Stimulated activated CD8-positive, alpha-beta memory T cell treated with anti-CD3 and anti-CD28 coated beads, Interleukin-15, amount 100 ng/mL, for 24 hours (primary cell): ENCODE measurements around the gene RAPSN.

Experiments
- DNase-seq: peaks from one replicate; pipeline ENCODE4 v3.0.0-alpha.2; 2020; ENCODE audit warnings: low read depth

The RAPSN gene

DNA sequence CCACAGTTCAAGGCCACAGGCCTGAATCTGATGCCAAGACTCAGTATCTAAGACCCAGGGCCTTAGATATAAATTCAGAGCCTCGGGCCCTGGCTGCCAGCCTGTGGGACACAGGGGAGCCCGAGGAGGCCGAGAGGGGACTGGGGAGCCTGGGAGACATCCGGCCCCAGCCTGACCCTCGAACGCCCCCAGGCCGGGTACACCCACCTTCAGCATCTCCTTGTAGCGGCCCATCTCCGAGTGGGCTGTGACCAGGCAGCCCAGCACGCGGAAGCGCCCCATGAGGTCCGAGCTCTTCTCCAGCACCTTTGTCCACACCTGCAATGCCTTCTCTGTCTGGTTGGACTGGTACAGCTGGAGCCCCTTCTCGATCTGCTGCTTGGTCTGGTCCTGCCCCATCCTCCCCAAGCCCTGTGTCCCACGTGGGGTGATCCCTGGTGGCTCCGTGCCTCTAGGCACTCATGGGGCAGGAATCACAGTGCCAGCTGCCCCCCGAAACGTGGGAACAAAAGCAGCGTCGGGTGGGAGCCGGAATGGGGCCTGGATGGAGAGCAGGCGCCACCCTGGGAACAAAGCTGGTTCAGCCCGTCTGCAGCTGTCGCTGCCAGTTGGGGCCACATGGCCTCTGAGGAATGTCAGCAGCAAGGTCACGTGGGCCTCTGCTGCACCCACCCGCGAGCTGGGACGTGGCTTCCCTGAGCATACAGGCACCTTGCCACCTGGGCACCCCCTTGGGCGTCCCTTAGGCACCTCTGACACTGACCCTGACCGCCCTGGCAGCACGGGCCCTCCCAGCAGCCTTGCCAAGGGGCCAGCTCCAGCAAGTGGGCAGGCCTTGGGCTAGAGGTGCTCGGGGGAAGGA is at the start of gene RAPSN:
Gene RAPSN (minus strand): TSS at position 571 of the 862 bp plus-strand sequence. CDS start 172 bp downstream, at position 399.
- no peak for DNase-seq

DNA sequence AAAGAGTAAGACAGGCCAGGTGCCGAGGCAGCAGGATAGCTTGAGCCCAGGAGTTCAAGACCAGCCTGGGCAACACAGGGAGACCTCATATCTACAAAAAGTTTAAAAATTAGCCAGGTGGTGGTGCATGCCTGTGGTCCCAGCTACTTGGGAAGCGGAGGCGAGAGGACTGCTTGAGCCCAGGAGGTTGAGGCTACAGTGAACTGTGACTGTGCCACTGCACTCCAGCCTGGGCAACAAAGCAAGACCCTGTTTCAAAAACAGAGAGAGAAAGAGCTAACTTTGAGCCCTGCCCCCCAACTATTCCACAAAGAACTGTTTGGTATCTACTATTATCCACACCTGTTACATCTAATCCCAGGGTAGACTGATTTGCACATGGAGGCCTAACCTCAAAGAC is 49.2 kb upstream of the RAPSN start:
- DNase-seq = no peak

DNA sequence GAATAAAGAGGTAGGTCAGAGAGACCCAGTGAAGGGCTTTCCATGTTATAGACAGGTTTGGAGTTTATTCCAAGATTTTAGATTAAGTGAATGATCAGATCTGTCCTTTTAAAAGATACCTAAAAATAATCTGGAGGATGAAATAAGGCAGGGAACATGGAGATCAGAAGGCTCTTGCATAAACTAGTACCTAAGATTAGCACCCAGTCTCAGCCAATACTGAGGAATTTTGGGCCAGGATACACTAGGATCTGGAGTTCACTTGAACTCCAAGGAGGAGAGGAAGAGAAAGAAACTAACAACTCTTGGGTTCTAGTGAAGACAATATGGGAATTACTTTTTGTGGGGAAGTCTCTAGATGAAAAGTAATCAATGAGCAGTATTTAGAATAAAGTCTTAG is 47.9 kb upstream of the RAPSN start:
- no peak for DNase-seq

DNA sequence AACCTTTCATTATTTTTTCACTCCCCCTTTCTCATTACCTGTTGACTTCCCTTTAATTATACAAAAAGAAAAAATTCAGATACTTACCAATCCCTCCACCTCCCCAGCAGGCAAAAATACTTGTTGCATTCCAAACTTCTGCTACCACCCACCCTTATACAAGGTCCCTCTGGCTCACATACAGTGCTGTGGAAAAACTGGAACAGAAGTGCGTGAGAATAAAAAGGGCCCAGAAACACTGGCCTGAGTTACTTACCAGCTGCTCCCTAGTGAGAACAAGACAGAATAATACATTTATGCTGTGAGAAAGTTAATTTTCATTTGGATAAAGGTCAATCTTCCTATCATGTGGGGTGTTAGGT is 46.9 kb upstream of the RAPSN start:
- no peak for DNase-seq

DNA sequence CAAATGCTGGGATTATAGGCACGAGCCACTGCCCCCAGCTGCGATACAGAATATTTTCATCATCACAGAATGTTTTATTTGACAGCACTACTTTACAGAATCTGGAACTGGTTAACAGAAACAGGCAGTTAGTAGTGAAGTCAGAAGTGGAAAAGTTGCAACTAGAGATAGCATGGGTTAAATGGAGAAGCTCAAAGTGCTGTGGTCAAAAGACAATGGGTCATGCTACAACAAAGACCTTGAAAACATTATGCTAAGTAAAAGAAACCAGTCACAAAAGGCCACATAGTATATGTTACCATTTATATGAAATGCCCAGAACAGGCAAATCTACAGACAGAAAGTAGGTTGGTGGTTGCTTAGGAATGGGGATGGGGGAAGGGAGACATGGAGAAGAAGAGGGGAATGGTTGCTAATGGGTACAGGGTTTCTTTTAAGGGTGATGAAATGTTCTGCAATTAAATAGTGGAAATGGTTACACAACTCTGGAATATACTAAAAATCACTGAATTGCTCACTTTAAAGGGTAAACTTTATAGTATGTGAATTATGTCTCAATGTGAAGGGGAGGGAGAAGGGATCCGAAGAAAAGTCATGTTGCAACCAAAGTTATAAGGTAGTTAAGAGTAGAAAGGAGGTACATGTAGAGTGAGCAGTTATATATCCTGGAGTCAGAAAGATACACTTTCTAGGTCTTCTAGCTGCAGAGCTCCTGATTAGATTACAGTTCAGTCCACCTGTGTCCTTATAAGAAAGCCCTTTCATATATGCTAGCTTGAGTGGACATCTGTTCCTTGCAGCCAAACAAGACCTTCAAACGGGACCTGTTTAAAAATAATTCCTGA is 46.3 kb upstream of the RAPSN start:
- no peak for DNase-seq

DNA sequence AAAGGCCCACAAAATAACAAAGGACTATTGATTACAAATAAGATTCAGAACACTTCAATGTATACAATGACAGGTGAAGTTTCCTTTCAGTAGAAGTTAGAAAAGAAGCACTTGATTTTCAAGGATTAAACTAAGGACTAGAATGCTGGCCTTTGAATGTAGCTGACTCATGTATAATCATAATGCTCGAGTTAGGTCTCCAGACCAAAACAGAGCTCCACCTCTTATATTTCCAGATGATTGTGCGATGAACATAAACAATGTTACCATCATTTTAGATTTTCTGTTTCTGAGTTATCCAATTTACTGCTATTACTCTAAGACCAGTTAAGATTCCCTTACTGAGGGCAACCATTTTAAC is 40.4 kb upstream of the RAPSN start:
- no peak for DNase-seq

DNA sequence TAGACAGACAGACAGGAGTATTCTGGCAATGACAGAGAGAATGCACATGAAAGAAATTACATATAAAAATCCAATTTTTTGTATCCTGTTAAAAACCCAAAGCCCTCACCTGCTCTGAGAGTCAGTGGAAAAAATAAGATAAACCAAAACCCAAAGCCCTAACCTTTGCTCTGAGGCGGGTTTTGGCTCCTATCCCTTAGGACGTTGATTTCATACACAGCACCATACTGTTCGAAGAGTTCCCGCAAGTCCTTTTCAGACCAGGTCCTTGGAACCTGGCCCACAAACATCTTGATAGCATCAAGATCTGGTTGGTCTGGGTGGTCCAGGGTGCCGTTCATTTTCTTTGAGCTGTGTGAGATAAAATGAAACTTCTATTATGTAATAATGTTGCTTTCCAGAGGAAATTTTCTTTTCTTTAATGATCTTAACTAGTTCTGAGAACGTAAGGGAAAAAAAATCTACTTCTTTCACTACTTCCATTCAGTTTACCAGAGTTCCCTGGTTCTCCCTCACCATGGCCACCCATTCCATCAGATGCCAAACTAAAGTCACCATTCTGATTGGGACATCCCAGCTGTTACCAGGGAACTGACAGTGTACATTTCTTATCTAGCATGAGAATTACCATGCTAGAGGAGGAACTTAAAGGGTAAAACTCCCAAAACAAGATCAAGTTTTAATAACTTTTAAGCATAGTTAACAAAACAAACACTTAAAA is 39.9 kb upstream of the RAPSN start:
- no peak for DNase-seq

DNA sequence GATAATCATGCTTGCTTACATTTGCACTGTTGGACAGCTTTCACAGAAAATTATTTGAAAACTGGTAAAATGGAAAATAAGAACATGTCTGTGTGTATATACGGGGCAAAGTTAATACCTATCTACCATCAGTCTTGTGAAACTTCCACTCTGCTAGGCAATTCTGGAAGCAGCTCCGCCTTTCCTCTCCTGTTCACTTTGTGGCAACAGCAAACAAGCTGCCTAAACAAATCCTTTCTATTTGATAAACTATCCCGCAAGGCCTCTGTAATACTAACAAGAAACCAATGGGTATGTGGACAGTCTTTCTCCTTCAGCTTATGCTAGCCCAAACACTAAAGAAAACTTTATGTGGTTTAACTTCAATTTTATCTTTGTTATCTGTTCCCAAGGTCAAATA is 39.2 kb upstream of the RAPSN start:
- no peak for DNase-seq

DNA sequence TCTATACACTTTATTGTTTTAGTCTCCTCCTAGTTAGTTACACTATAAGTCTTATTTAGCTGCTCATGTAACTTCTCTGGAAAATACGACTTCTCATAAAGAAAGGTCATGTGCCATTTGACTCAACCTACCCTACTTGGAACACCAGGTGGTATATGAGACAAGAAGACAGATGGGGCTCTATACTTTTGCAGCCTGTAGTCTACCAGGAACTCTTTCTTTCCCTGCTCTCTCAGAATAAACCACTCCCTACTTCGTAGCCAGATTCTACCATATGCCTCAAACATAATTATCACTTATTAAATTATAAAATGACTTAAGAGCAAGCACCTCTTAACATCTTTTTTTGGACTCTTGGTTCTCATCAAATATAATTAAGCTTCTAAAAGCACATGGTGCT is 38.5 kb upstream of the RAPSN start:
- no peak for DNase-seq

DNA sequence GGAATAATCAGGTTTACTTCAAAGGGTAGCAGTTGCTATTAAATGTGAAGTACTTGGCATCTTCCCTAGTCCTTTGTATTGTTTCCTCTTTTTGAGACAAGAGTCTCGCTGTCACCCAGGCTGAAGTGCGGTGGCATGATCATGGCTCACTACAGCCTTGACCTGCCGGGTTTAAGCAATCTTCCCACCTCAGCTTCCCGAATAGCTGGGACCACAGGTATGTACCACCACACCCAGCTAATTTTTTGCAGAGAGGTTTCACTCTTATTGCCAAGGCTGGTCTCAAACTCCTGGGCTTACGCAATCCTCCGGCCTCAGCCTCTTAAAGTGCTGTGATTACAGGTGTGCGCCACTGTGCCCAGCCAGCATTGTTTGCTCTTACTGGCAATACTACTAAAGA is 36.2 kb upstream of the RAPSN start:
- DNase-seq = no peak

DNA sequence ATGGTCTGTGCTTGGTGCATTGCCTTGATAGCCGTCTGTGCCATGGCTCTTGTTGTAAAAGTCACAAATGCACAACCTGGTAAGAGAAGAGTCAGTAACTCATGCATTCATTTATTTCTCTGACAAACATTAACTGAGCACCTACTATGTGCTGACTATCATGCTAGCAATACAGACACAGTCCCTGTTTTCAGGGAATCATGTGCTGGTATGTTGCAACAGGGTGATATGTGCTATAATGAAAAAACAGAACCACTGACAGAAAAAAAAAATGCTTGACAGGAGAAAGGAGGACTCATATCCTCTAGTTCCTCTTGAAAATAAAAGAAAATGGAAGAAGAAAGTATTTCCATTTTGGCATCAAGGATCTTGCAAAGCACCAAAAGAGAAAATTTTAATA is 34.5 kb upstream of the RAPSN start:
- DNase-seq = no peak

DNA sequence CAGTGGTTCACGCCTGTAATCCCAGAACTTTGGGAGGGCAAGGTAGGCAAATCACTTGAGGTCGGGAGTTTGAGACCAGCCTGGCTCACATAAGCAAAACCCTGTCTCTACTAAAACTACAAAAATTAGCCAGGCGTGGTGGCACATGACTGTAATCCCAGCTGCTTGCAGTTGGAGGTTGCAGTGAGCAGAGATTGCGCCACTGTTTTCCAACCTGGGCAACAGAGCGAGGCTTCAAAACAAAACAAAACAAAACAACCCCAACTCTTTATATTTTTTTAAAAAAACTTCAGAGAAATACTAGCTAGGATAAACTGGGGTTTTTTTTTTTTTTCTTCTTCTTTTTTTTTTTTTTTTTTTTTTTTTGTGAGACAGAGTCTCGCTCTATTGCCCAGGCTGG is 31.8 kb upstream of the RAPSN start:
- DNase-seq = no peak

DNA sequence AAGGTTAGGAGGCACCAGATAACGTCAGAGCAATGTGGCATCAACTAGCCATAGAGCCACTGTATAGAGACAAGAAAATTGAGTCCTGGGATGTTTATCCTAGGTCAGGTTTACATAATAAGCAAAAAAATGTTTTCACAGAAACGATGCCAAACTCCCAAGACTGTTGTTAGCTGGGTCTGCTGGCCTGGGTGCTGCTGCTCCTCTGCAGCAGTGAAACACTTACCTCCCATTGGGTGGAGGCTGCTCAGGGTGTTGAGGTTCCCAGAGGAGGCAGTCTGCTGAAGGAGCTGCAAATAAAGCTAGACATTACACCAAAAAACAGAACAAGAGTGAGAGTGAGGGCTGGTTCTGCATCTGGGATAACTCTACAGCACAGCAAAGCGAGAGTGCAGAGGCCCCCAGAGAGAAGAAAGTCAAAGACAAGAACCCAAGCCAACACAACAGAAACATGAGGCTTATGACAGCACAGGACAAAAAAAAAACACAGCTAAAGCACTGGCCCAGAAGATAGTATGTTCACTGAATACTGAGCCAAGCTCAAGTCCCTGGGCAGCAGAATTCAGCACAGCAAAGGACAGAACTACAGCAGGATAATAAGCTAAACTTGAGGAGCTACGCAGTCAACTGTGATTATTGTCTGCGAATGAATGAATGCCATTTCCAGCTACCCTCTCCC is 29.9 kb upstream of the RAPSN start:
- no peak for DNase-seq

DNA sequence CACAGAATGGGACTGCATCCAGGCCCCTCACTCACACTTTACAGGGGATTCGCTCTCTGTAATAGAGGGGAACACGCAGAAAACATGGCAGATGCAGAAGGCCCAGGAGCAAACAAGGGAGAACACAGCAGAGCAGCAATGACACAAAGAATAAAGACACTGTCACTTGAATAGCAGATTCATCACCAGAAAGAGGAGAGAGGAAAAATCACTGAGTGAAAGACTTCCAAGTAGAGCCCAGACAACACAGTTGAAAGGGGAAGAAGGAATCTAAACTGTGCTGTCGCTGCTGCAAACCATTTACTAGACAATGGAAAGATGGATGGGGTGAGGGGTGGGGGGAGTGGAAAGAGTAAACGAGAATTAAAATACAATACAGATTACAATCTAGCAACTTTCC is 28.8 kb upstream of the RAPSN start:
- DNase-seq = no peak

DNA sequence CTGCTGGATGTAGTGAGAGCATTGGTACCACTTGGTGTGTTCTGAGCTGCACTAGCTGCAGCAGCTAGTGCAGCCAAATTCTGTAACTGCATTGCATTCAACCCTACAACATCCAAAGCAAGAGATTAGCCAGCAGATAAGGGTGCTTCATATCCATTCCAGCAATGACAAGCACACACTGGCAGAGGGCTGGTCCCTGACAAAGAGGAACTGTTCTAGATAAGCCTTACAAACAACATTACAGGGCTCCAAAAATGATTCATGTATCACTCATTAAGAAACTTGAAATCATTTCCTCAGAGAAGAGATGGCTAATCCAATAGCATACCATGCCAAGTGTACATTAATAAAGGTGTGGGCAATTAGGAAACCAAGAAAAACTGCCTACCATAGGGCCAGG is 28.4 kb upstream of the RAPSN start:
- DNase-seq = no peak

DNA sequence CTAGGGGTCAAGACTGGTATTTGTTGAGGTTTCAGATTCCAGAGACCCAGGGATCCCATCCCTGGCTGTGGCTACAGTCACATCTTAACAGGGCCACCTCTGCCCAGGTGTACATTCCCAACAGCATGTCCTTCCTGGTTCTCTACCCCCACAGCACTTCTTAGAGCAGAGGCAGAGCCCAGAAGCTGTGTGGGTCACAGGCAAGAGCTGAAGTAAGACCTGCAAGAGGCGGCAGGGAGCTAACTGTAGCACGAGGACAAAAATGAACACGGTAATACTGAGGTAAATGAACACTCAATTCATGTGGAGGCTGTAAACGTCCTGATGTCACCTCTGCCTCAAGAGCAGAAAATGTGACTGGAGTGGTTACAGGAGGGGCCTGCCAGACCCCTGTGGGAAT is 21.7 kb upstream of the RAPSN start:
- no peak for DNase-seq

DNA sequence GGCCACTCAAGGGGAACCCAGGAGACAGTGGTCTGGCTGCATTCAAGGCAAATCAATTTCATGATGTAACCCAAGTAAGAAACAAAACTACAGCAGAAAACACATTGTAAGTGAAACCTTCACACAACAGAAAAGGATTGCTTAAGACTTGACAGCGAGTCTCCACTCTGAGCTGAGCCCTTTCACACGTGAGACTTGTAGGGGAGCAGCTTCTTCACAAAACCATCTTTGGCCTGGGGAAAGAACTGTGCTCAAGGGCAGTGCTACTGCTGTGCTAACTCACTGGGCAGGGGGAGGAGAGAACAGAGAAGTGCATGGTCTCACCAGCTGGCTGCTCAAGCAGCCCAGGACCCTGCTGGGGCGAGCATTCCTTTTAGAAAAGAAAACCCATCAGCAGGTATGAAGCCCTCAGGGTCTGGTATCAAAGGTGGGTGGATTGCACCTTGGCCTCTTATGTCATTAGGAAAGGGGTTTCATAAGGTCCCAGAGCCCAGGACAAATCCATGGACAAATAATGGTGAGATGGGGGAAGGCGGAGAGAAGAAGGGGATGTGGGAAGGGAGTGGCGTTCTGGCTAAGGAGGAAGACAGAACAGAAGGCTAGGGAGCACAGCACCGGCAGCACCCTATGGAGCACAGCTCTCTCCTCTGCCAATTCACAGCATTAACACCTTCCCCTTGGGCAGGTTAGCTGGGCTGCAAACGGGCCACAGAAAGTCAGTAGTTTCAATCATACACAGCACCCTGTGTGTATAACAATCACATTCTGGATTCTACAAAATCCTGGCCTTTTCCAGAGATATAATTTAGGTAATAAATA is 20.6 kb upstream of the RAPSN start:
- DNase-seq = no peak

DNA sequence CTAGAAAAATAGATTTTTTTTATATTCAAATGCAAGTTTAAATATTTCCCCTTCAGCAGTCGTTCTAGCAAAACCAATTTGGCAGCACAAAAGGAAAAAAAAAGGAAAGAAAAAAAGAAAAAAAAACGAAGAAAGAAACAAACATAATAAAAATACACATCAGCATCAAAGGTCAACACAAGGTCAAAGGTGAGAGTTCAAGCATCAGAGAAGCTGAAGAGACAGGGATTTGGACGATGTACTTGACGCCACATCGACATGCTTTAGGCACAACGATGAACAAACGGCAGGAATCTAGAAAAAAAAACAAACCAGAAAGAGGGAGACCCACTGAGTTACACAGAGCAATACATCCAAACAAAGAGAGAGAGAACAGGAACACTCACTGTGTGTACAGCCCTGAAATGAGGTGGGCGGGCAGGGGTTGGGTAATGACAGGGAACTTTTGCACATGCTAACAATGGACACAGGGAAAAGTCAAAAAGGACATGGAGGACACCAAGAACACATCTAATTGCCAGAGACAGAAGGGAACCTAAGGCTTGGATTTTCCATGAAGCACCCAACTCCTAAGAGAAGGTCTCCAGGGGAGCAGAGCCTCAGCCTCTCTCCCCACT is 19.8 kb upstream of the RAPSN start:
- DNase-seq = no peak

DNA sequence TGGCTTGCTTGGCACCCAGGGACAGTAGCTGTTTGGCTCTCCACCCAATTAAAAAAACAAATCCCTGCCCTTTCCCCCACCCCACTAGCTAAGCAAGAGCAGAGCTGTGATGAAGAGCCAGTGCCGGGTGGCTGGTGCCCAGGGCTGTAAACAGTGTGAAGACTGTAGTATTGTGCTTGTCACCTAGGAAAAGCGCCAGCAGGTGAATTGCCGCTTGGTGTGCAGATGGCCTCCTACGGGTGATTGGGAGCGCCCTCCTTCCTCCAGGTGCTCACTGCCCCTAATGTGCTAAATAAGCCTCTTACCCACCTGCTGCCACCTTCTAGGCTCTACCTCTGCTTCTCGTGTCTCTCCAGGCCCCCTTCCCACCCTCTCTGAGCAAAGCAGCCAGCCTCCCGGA is 18.4 kb upstream of the RAPSN start:
- DNase-seq = no peak

DNA sequence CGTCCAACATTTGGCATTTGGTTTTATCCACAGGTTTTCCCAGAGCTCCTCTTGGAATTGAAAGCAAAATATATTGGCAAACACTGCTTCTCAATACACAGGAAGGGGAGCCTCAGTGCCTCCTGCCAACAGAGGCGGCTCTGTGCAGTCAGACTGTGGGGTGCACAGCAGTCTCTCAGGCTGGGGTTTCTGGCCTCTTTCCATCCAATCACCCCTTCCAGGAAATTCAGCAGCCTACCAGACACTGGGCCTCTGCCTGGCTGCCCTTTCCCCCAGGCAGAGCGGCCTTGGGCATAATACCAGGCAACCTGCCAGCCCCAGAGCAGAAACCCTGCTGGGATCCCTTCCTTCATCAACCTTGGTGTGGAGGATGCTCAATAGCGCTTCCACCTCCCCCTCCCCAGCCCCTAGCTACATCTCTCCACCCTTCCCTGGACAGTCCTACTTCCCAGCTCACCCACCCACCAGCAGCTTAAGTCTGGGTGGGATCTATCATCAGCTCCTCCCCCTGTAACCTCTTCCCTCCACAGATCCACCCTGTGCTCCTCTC is 17.8 kb upstream of the RAPSN start:
- no peak for DNase-seq

DNA sequence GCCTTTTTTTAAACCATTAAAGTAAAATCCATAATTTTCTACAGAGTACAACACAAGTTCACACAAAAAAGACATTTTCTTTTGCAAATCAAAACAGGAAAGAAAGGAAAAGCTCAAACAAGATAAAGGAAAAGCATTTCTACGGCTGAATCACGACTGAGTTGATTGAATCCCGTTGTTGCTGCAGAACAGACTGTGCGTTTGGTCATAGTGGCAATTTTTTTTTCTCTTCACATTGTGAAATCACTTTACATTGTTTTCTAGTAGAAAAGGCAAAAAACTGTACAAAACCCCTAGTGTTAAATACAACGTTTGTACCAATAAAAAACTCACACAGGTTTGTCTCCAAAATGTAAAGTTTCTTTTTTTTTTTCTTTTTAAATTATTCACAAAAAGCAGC is 17.3 kb upstream of the RAPSN start:
- no peak for DNase-seq
